Astrocyte (in vitro differentiated cells and primary cell): ENCODE results near the gene DISC1.

Experiments used
- CTCF ChIP-seq: IDR thresholded peaks from 2 replicates; pipeline ENCODE4 v1.5.1; 2011; ENCODE audit warnings: low read depth, mild to moderate bottlenecking, inconsistent platforms, low read length, moderate library complexity; ENCODE audit not compliant: insufficient read depth
- EZH2 ChIP-seq: IDR thresholded peaks from 2 replicates; pipeline ENCODE4 v1.6.1; 2012; ENCODE audit warnings: mild to moderate bottlenecking, low read length, inconsistent platforms; ENCODE audit not compliant: insufficient read depth

DNA sequence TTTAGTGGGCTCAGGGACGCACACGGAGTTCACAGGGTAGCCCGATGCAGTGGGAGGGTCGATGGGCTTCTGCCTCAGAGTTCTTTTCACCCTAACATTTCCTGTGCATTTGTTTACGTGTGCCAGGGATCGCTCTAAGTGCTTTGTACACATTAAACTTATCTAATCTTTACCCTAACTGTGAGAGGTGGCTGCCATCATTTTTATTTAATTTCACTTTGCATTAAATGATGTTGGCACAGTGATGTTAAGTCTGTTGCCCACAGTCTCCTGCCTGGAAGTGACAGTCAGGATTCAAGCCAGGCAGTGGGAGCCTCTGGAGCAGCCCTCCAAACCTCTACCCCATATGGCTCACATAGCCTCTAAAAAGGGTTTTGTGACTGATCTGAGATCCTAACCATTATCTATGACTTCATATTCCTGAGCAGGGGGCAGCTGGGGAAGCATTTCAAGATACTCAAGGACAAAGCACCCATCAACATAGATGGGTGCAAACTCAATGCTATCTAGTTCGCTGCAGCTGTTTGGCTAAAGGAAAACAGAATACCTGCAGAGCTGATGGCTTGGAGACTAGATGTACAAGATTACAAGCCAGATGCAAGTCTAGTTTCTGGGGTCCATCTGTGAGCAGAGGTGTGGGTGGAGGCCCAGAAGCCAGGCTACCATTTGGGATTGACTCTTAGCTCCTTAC lies 303.8 kb downstream of the DISC1 start:
- TF ChIP-seq CTCF (no peak), EZH2 (no peak)
